LNCaP clone FGC (cell line): ENCODE data around the gene PHF2.
A peak's percentile ranks its signal among the peaks of the same experiment; 100 is the strongest.

Source experiments
- DNase-seq: peaks from one replicate; pipeline ENCODE4 v3.0.0-alpha.2; 2011; ENCODE audit warnings: low read depth
- H3K4me3 ChIP-seq: 2 replicates; pipeline ENCODE4 v1.5.1; 2011; ENCODE audit warnings: mild to moderate bottlenecking, low read depth, low read length, control low read depth
- CTCF ChIP-seq: IDR thresholded peaks from 2 replicates; pipeline ENCODE4 v1.5.1; 2012; ENCODE audit warnings: mild to moderate bottlenecking; ENCODE audit not compliant: control insufficient read depth, insufficient read depth; ENCODE audit errors: extremely low read depth

Gene PHF2

GRCh38 chr9:93659837-93660177 is 83.4 kb downstream of the PHF2 start:
- H3K4me3 ChIP-seq: no peak overlapping the region
- DNase-seq: no peak
- TF ChIP-seq CTCF: no peak

GRCh38 chr9:93660352-93661046 is 84.1 kb downstream of the PHF2 start:
- no peak for DNase-seq
- no peak overlapping the region for H3K4me3 ChIP-seq
- TF ChIP-seq CTCF: peak; percentile 22; the same call in 1 of the 2 replicates

- TF ChIP-seq CTCF: no peak
- H3K4me3 ChIP-seq: no peak overlapping the region
- DNase-seq: no peak
Observed at GRCh38 chr9:93661591-93661990, 85.2 kb downstream of the PHF2 start.

GRCh38 chr9:93662016-93662638 is 85.7 kb downstream of the PHF2 start:
- TF ChIP-seq CTCF: no peak
- no peak for DNase-seq
- H3K4me3 ChIP-seq: no peak overlapping the region

GRCh38 chr9:93662952-93663572 is 86.7 kb downstream of the PHF2 start:
- DNase-seq: no peak
- H3K4me3 ChIP-seq: no peak overlapping the region
- no peak for TF ChIP-seq CTCF

GRCh38 chr9:93663877-93664548 is 87.6 kb downstream of the PHF2 start:
- H3K4me3 ChIP-seq: no peak overlapping the region
- DNase-seq: no peak
- no peak for TF ChIP-seq CTCF
